Aorta (tissue), 5 donors: ENCODE measurements around the gene RBM20. TPM values are rescaled to one million over a fixed set of nuclear protein-coding genes. Genes with fewer than 3 reads are reported as not detected.

Experiments used
- ATAC-seq: fragments of 200-7000 bp; cut with Tn5 transposase; one replicate; pipeline ENCODE4 v1.9.1; 2022; ENCODE audit warnings: moderate library complexity; ENCODE audit not compliant: low FRiP score
- DNase-seq, 2 donors: peaks; one replicate each; pipeline ENCODE4 v3.0.0-alpha.2; 2020
- H3K27ac ChIP-seq, 2 donors: one replicate each; pipeline ENCODE4 v1.5.1; 2013; ENCODE audit warnings: low read length in 2 of 2, mild to moderate bottlenecking in 2 of 2, moderate library complexity in 2 of 2, control low read depth in 1 of 2, inconsistent platforms in 1 of 2, low read depth in 1 of 2
- H3K27me3 ChIP-seq, 2 donors: one replicate each; pipeline ENCODE4 v1.6.1; 2013; ENCODE audit warnings: control low read depth in 1 of 2, low read length in 1 of 2, mild to moderate bottlenecking in 1 of 2, moderate library complexity in 1 of 2; ENCODE audit not compliant: insufficient read depth in 2 of 2, control insufficient read depth in 1 of 2
- H3K36me3 ChIP-seq, 2 donors: one replicate each; pipeline ENCODE4 v1.6.1; 2013; ENCODE audit warnings: control low read depth in 1 of 2, low read length in 1 of 2, mild to moderate bottlenecking in 1 of 2; ENCODE audit not compliant: insufficient read depth in 2 of 2, control insufficient read depth in 1 of 2
- H3K4me1 ChIP-seq, 2 donors: one replicate each; pipeline ENCODE4 v1.6.1; 2013; ENCODE audit warnings: low read length in 2 of 2, control low read depth in 1 of 2, mild to moderate bottlenecking in 1 of 2, moderate library complexity in 1 of 2; ENCODE audit not compliant: insufficient read depth in 2 of 2, control insufficient read depth in 1 of 2
- H3K4me3 ChIP-seq, 2 donors: one replicate each; pipeline ENCODE4 v1.5.1; 2013; ENCODE audit warnings: low read length in 2 of 2, control low read depth in 1 of 2, mild to moderate bottlenecking in 1 of 2
- H3K9me3 ChIP-seq: one replicate; pipeline ENCODE4 v1.6.1; 2013; ENCODE audit warnings: mild to moderate bottlenecking, low read length; ENCODE audit not compliant: control insufficient read depth
- WGBS, 2 donors: extraction: QIAGEN DNeasy Blood & Tissue Kit; methylation state at CpG; one replicate each; pipeline ENCODE4 v1.1.7; 2013; 5-methylcytosine and 5-hydroxymethylcytosine counted together
- intact Hi-C, 2 donors: fragments of 100-400 bp; cut with DNase I; formaldehyde crosslinking; loops; one replicate each; pipeline versions ENCODE4 v1.14.2 to v1.15.0; 2022
- polyA plus RNA-seq, 2 donors: library from polyadenylated mRNA; stranded (reverse); fragments of 200-250 nt; gene quantifications; one replicate each; pipeline ENCODE4 v1.2.3, GENCODE V29; 2013
- total RNA-seq, 2 donors: library from RNA; stranded (reverse); fragmentation: NEBNext Ultra II Directional; extraction: Animal tissue kit (Norgen Biotek cat#: 25700); gene quantifications; one replicate each; pipeline ENCODE4 v1.2.1, GENCODE V29; 2021
- donor health status: healthy with polysubstance abuse.
- donor health status: Bipolar disorder and iron deficiency.
- donor health status: DM: no; HTN: no; CAD: no.
- donor health status: DM: no; HTN: no; CAD: no.
- donor health status: DM: yes; HTN: yes; CAD: no.

The RBM20 gene
- total and polyA plus RNA-seq, 4 donors = 2.9 to 11.2 (median 8.0) TPM

GRCh38 chr10:110671788-110672579, 27.8 kb downstream of the RBM20 start:
- H3K9me3 ChIP-seq = no peaks in the 10 kb centered on the region
- intact Hi-C loops = loop anchor here (2.0 to 5.0 kb wide), 2 partner anchors 45 to 61 kb away; no protein-coding TSS in a partner anchor
- H3K27ac ChIP-seq = peak overlapping the region in 1 of 2 donors; percentile 78
- no peaks in the 10 kb centered on the region for H3K36me3 ChIP-seq
- ATAC-seq (peak; percentile 91), DNase-seq (peak; percentile 81 to 92)
- peaks cover 2 to 6% of the 10 kb centered on the region in 2 donors for H3K4me1 ChIP-seq
- H3K4me3 ChIP-seq = peak overlapping the region; percentile 84 to 85
- no peaks in the 10 kb centered on the region for H3K27me3 ChIP-seq
- WGBS, 2 donors = 1 to 2% methylated on average over 42 to 47 of the region's 47 CpGs

- Histone ChIP-seq H3K9me3 (no peaks in the 10 kb centered on the region), H3K27me3 (no peaks in the 10 kb centered on the region), H3K27ac (peak overlapping the region in 1 of 2 donors; percentile 78), H3K4me1 (peaks cover 2 to 6% of the 10 kb centered on the region in 2 donors), H3K36me3 (no peaks in the 10 kb centered on the region), H3K4me3 (peak overlapping the region; percentile 84 to 85)
- ATAC-seq (no peak), DNase-seq (no peak)
- intact Hi-C loops = loop anchor here (2.0 to 5.0 kb wide), 2 partner anchors 45 to 62 kb away; no protein-coding TSS in a partner anchor
- WGBS, 2 donors = 2% methylated on average over 12 of the region's 12 CpGs
Measured at GRCh38 chr10:110672580-110672919, 28.4 kb downstream of the RBM20 start.

GRCh38 chr10:110676016-110676415, 31.9 kb downstream of the RBM20 start:
- Histone ChIP-seq H3K27me3 (no peaks in the 10 kb centered on the region), H3K4me1 (no peaks in the 10 kb centered on the region), H3K9me3 (no peaks in the 10 kb centered on the region), H3K4me3 (no peak overlapping the region), H3K27ac (no peak overlapping the region), H3K36me3 (no peaks in the 10 kb centered on the region)
- 59 to 64% methylated on average over 6 of the region's 6 CpGs for WGBS, 2 donors
- DNase-seq = no peak
- intact Hi-C loops = no loop called here
- no peak for ATAC-seq

- no peak for ATAC-seq
- DNase-seq = no peak
- Histone ChIP-seq H3K4me1 (no peaks in the 10 kb centered on the region), H3K27ac (no peak overlapping the region), H3K27me3 (no peaks in the 10 kb centered on the region), H3K4me3 (no peak overlapping the region), H3K9me3 (no peaks in the 10 kb centered on the region), H3K36me3 (no peaks in the 10 kb centered on the region)
- intact Hi-C loops = no loop called here
- 43 to 46% methylated on average over 13 of the region's 13 CpGs for WGBS, 2 donors
Measured at GRCh38 chr10:110679486-110680272, 35.5 kb downstream of the RBM20 start.

- DNase-seq = no peak
- Histone ChIP-seq H3K27ac (no peak overlapping the region), H3K36me3 (no peaks in the 10 kb centered on the region), H3K4me1 (no peaks in the 10 kb centered on the region), H3K9me3 (no peaks in the 10 kb centered on the region), H3K27me3 (no peaks in the 10 kb centered on the region), H3K4me3 (no peak overlapping the region)
- peak; percentile 31 for ATAC-seq
- intact Hi-C loops = loop anchor here in 1 of 2 donors (1.0 kb wide), 1 partner anchor 70 kb away; no protein-coding TSS in a partner anchor
- WGBS, 2 donors = 49 to 53% methylated on average over 18 of the region's 18 CpGs
Measured at GRCh38 chr10:110680273-110681020, 36.3 kb downstream of the RBM20 start.

- H3K27me3 ChIP-seq = no peaks in the 10 kb centered on the region
- WGBS, 2 donors = 36 to 40% methylated on average over 7 of the region's 7 CpGs
- H3K27ac ChIP-seq = no peak overlapping the region
- no peak for DNase-seq
- H3K9me3 ChIP-seq = no peaks in the 10 kb centered on the region
- H3K36me3 ChIP-seq = no peaks in the 10 kb centered on the region
- ATAC-seq = no peak
- no peak overlapping the region for H3K4me3 ChIP-seq
- intact Hi-C loops = loop anchor here in 1 of 2 donors (1.0 kb wide), 1 partner anchor 71 kb away; no protein-coding TSS in a partner anchor
- no peaks in the 10 kb centered on the region for H3K4me1 ChIP-seq
Measured at GRCh38 chr10:110681023-110681681, 37.0 kb downstream of the RBM20 start.

GRCh38 chr10:110682348-110682747, 38.2 kb downstream of the RBM20 start:
- Histone ChIP-seq H3K4me1 (no peaks in the 10 kb centered on the region), H3K9me3 (no peaks in the 10 kb centered on the region), H3K36me3 (no peaks in the 10 kb centered on the region), H3K27ac (no peak overlapping the region), H3K27me3 (no peaks in the 10 kb centered on the region), H3K4me3 (no peak overlapping the region)
- WGBS, 2 donors = 35 to 40% methylated on average over 3 of the region's 3 CpGs
- ATAC-seq (no peak), DNase-seq (no peak)
- intact Hi-C loops = no loop called here
